GM12875 (cell line): ENCODE data around the gene XPR1.
"Not testable (repeated sequence)": the region's sequence is repeated elsewhere in the genome, so short reads cannot be mapped to it uniquely, and the experiment has no call there.

Source experiments
- H3K4me3 ChIP-seq: one replicate; pipeline ENCODE4 v1.5.1; 2011; ENCODE audit warnings: low read depth, low read length, control low read depth
- TF ChIP-seq, protein P1 (sequence below): IDR thresholded peaks from 2 replicates; pipeline ENCODE4 v1.5.1; 2011; ENCODE audit warnings: low read depth, mild to moderate bottlenecking, control low read depth, inconsistent platforms, low read length, moderate library complexity, borderline replicate concordance; ENCODE audit not compliant: insufficient read depth

XPR1 gene

DNA sequence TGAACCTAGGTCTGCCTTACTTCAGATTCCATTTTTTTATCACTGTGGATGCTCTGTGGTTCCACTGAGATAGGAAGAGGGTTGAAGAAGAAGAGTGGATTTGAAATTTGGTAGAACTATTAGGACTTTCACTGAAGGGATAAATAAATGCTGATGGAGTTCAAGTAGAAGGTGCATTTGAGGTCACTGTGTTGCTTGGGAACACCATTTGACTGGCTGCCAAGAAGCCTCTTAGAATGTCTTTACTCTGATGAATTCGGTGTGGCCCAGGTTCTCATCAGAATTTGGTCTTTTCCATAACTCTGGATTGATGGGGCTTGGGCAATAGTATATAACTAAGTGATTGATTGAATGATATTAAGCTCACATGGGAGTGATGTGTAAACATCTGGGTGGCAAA lies 11.9 kb downstream of the XPR1 start:
- TF ChIP-seq, protein P1, sequence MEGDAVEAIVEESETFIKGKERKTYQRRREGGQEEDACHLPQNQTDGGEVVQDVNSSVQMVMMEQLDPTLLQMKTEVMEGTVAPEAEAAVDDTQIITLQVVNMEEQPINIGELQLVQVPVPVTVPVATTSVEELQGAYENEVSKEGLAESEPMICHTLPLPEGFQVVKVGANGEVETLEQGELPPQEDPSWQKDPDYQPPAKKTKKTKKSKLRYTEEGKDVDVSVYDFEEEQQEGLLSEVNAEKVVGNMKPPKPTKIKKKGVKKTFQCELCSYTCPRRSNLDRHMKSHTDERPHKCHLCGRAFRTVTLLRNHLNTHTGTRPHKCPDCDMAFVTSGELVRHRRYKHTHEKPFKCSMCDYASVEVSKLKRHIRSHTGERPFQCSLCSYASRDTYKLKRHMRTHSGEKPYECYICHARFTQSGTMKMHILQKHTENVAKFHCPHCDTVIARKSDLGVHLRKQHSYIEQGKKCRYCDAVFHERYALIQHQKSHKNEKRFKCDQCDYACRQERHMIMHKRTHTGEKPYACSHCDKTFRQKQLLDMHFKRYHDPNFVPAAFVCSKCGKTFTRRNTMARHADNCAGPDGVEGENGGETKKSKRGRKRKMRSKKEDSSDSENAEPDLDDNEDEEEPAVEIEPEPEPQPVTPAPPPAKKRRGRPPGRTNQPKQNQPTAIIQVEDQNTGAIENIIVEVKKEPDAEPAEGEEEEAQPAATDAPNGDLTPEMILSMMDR = no peak
- H3K4me3 ChIP-seq = no peak overlapping the region

GRCh38 chr1:180644526-180645192 lies 12.8 kb downstream of the XPR1 start:
- H3K4me3 ChIP-seq = no peak overlapping the region
- TF ChIP-seq, protein P1 = no peak

DNA sequence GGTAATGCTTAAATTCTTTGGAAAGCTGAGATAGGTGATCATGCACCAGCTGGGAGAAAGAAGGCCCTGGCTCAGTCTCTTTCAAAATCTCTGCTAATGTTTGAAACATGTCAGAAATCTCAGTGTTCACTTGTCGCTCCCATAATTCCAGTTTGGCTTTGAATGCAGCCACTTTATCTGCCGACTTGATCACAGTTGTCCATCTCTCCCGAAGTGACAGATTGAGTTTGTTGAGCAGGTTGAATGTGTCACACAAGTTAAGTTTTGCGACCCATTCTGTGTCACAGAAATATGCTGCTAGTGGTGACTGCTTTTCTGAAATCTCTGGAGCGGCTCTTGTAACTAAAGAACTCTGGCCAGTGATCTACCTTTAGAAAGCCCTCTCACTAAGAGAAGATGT lies 13.4 kb downstream of the XPR1 start:
- H3K4me3 ChIP-seq = not testable (repeated sequence)

DNA sequence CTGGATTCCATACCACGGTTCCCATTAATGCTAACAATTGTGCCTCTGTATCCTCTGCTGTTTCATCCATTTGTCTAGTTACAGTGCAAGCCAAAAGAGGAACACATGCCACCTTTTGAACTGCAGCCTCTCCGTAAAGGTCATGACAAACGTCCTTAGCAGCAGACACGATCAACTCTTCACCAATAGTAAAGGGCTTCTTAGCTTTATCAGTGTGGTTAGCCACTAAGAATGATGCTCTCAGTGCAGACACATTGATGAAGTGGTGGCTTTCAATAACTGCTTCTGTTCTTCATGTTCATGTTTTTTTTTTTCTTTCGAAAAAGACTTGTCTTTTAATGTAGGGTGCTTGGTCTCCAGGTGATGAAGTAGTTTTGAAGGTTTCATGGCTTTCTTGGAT lies 14.3 kb downstream of the XPR1 start:
- no peak overlapping the region for H3K4me3 ChIP-seq
- TF ChIP-seq, protein P1 = no peak

GRCh38 chr1:180646547-180646946 lies 14.7 kb downstream of the XPR1 start:
- TF ChIP-seq, protein P1 = no peak
- no peak overlapping the region for H3K4me3 ChIP-seq

DNA sequence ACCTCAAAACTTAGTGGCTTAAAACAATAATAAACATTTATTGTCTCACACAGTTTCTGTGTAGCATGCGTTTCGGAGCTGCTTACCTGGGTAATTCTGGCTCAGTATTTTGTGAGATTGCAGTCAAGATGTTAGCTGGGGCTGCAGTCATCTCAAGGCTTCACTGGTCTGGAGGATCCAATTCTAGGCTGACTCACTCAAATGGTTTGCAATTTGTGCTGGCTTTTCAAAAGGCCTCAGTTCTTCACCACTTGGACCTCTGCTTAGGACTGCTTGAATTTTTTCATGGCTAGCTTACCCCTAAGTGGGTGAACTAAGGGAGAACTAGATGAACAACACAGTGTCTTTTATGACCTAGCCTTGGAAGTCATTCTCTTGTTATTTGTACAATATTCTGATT lies 21.0 kb downstream of the XPR1 start:
- H3K4me3 ChIP-seq = no peak overlapping the region
- TF ChIP-seq, protein P1 = no peak

- no peak overlapping the region for H3K4me3 ChIP-seq
These were observed 30.9 kb downstream of the XPR1 start for GRCh38 chr1:180662709-180663108.

DNA sequence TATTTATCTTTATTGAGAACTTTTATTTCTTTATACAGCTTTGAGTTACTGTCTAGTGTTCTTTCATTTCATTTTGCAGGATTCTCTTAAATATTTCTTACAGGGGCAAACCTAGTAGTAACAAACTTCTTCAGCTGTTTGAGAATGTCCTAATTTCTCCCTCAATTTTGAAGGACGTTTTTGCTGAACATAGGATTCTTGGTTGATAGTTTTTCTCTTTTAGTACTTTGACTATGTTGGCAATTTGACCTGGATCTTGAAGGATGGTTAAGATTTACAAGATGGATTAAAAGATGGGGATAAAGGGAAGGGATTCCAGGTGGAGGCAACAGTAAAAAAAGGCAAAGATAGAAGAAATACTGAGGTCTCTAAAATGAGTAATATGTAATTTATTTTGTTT lies 38.9 kb downstream of the XPR1 start:
- TF ChIP-seq, protein P1 = no peak
- no peak overlapping the region for H3K4me3 ChIP-seq

More at GRCh38 chr1:180662709-180663108, 30.9 kb downstream of the XPR1 start:
- TF ChIP-seq, protein P1 = no peak
